Measurements from ENCODE around the gene SRCIN1. TPM values are rescaled to one million over a fixed set of nuclear protein-coding genes. Genes with fewer than 3 reads are reported as not detected.
A peak's percentile ranks its signal among the peaks of the same experiment; 100 is the strongest.

SRCIN1 gene
- total RNA-seq, 1 donor from 2014 or later: 8.3 TPM

DNA sequence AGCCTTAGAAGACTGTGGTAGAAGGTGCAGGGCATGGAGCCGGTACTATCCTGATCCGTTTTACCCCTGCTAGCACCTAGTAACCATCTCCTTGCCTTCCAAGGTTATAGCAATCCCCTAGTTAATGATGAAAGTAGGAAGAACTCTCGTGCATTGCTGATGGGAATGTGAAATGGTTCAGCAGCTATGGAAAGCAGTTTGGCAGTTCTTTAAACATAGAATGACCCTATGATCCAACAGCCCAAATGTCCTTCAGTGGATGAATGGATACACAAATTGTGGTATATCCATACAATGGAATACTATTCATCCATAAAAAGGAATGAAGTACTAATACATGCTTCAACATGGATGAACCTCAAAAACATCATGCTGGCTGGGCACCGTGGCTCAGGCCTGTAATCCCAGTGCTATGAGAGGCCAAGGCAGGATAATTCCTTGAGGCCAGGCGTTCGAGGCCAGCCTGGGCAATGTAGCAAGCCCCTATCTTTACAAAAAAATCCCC, 6.2 kb upstream of the SRCIN1 start:
- TF ChIP-seq, protein P1, sequence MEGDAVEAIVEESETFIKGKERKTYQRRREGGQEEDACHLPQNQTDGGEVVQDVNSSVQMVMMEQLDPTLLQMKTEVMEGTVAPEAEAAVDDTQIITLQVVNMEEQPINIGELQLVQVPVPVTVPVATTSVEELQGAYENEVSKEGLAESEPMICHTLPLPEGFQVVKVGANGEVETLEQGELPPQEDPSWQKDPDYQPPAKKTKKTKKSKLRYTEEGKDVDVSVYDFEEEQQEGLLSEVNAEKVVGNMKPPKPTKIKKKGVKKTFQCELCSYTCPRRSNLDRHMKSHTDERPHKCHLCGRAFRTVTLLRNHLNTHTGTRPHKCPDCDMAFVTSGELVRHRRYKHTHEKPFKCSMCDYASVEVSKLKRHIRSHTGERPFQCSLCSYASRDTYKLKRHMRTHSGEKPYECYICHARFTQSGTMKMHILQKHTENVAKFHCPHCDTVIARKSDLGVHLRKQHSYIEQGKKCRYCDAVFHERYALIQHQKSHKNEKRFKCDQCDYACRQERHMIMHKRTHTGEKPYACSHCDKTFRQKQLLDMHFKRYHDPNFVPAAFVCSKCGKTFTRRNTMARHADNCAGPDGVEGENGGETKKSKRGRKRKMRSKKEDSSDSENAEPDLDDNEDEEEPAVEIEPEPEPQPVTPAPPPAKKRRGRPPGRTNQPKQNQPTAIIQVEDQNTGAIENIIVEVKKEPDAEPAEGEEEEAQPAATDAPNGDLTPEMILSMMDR (conservative IDR thresholded peaks at IDR 0.05): no peak
- DNase-seq (ENCODE audit: extremely low spot score, unreplicated experiment): no peak
- Mint-ChIP-seq H3K27ac (no peak overlapping the region), H3K4me1 (ENCODE audit: unreplicated experiment) (peaks cover 13% of the 10 kb centered on the region), H3K9me3 (no peaks in the 10 kb centered on the region), H3K36me3 (no peaks in the 10 kb centered on the region), H3K4me3 (no peak overlapping the region), H3K27me3 (peaks cover 33% of the 10 kb centered on the region)

DNA sequence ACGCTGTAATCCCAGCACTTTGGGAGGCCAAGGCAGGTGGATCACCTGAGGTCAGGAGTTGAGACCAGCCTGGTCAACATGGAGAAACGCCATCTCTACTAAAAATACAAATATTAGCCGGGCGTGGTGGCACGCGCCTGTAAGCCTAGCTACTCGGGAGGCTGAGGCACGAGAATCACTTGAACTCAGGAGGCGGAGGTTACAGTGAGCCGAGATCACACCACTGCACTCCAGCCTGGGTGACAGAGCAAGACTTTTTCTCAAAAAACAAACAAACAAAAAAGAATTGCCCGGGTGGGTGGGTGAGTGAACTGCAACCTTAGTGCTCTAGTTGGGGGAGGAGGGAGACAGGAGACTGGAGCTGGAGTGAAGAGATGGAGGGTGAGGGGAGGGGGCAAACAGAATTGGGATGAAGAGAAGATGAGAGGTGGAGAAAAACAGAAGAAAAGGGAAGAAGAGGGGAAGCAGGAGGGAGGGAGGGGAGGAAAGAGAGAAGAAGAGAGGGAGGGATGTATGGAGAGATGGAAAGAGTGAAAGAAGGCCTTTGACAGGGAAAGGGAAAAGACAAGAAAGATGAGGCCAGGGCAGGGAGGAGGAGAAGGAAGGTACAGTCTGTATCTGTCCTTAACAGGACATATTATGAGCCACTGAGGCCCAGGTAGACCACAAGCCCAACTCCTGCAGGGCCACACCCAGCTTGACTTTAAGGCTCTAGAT, 5.5 kb upstream of the SRCIN1 start:
- peaks cover 18% of the 10 kb centered on the region for H3K4me1 Mint-ChIP-seq (ENCODE audit: unreplicated experiment)
- H3K4me3 Mint-ChIP-seq: no peak overlapping the region
- H3K27me3 Mint-ChIP-seq: peaks cover 36% of the 10 kb centered on the region
- DNase-seq (ENCODE audit: extremely low spot score, unreplicated experiment): no peak
- no peaks in the 10 kb centered on the region for H3K36me3 Mint-ChIP-seq
- TF ChIP-seq, protein P1 (conservative IDR thresholded peaks at IDR 0.05): no peak
- no peak overlapping the region for H3K27ac Mint-ChIP-seq
- H3K9me3 Mint-ChIP-seq: no peaks in the 10 kb centered on the region

DNA sequence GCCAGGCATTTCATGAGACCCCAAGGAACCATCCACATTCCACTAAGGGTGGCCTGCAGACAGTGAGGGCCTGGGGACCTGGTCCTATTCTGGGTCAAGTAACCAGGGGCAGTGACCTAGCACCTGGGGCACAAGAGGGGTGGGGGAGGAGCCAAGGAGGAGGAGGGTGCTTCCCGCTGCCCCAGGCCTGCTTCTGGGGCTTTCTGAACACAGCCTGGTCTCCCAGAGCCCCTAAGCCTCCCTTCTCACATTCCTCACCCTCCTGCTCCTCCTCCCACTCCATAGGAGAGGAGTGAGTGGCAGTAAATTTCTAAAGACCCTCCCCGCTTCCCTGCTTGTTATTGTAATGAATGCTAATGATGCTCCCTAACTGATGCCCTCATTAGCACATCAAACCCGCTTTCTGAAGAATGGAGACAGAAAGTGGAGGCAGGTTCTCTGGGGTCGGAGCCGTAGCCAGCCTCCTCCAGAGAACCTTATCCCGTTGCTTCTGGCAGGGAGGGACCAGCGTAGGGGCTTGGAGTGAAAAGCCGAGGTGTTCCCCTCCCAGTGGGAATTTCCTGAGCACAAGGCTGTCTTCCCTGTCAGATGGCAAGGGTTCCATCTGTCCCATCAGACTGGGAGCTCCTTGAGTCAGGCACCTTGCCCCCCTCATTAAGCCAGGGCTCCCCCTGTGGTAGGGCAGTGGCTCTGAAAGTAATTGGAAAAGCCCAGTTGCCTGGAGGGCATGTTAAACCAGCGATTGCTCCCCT, 3.7 kb upstream of the SRCIN1 start:
- no peak for DNase-seq (ENCODE audit: extremely low spot score, unreplicated experiment)
- peaks cover 35% of the 10 kb centered on the region for H3K27me3 Mint-ChIP-seq
- no peaks in the 10 kb centered on the region for H3K36me3 Mint-ChIP-seq
- TF ChIP-seq, protein P1 (conservative IDR thresholded peaks at IDR 0.05): no peak
- no peak overlapping the region for H3K27ac Mint-ChIP-seq
- H3K4me1 Mint-ChIP-seq (ENCODE audit: unreplicated experiment): peaks cover 18% of the 10 kb centered on the region
- no peak overlapping the region for H3K4me3 Mint-ChIP-seq
- no peaks in the 10 kb centered on the region for H3K9me3 Mint-ChIP-seq

DNA sequence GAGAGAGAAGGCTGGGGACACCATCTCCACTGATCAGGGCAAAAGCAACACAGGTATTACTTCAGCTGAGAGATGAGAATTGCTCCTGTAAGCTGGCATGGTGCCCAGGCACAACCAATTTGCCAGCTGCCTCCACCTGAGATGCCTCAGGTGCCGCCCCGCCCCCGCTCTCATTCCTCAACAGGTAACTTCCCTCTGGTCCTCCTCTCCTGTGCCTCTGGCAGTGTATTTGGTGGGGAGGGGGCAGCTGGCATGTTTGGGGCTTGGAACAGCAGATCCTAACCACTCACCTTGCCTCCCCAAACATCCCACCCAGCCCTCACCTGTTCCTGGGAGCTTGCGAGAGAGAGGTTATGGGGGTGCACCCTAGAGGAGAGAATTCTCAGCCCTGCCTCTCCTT, 2.9 kb upstream of the SRCIN1 start:
- Mint-ChIP-seq H3K4me3 (peak overlapping the region; percentile 14), H3K9me3 (no peaks in the 10 kb centered on the region), H3K27ac (no peak overlapping the region), H3K27me3 (peaks cover 39% of the 10 kb centered on the region), H3K4me1 (ENCODE audit: unreplicated experiment) (peaks cover 12% of the 10 kb centered on the region), H3K36me3 (no peaks in the 10 kb centered on the region)
- DNase-seq (ENCODE audit: extremely low spot score, unreplicated experiment): no peak
- TF ChIP-seq, protein P1 (conservative IDR thresholded peaks at IDR 0.05): no peak

DNA sequence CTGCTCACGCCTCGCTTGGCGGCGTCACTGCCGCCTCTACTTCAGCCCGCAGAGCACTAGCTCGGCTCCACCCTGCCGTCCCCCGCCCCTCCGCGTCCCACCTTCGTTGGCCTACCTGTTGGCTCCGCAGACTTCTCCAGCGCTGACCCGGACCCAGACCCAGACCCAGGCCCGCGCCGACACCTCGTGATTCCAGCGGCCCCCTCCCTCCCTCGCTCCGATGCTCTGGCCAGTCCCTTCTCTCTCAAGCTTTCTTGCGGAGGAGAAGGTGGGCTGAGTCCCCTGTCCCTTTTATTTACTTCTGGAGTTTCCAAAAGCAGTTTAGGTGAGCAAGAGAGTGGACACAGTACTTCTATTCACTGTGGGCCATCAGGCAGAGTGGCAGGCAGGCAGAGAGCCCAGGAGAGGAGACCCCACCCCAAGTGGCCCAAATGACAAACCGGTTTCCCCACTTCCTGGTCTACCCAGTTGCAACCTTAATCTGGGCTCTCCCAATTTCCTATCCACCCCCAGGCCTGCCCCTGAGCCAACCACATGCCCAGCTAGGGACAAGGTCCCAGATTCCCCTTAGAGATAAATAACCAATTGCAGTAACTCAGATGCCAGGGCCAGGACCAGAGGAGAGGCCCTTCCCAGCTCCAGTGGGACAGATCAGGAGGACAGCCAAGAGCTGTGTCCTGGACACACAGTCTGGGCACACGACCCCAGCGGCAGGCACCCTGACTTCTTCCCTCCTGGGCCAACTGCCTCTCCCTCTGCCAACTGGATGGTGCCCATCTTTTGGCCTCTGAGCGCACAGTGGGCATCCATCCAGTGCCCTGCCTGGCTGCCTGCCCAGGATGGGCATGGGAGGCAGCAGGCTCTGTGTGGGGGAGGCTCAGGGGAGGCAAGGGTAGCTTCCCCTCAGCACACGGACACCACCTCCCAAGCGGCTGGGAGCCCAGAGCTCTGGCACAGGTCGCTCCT, 1.2 kb upstream of the SRCIN1 start:
- H3K4me1 Mint-ChIP-seq (ENCODE audit: unreplicated experiment): peaks cover 18% of the 10 kb centered on the region
- no peak for DNase-seq (ENCODE audit: extremely low spot score, unreplicated experiment)
- TF ChIP-seq, protein P1 (conservative IDR thresholded peaks at IDR 0.05): no peak
- H3K4me3 Mint-ChIP-seq: peak overlapping the region; percentile 84
- no peaks in the 10 kb centered on the region for H3K9me3 Mint-ChIP-seq
- peaks cover 39% of the 10 kb centered on the region for H3K27me3 Mint-ChIP-seq
- H3K36me3 Mint-ChIP-seq: no peaks in the 10 kb centered on the region
- H3K27ac Mint-ChIP-seq: peak overlapping the region; percentile 67

Data from type B pancreatic cell (in vitro differentiated cells).